H9 (cell line): ENCODE measurements around the gene AZGP1. TPM values are rescaled to one million over a fixed set of nuclear protein-coding genes. Genes with fewer than 3 reads are reported as not detected.
A peak's percentile ranks its signal among the peaks of the same experiment; 100 is the strongest.

ENCODE experiments used
- DNase-seq: peaks from one replicate; pipeline ENCODE4 v3.0.0-alpha.2; 2017
- H2AFZ ChIP-seq: one replicate; pipeline ENCODE4 v1.6.1; 2013; ENCODE audit warnings: mild to moderate bottlenecking, low read length, control low read depth, moderate library complexity
- H2AK5ac ChIP-seq: 2 replicates; pipeline ENCODE4 v1.6.1; 2013; ENCODE audit warnings: low read length, control low read depth, mixed read lengths; ENCODE audit not compliant: insufficient read length
- H2BK120ac ChIP-seq: one replicate; pipeline ENCODE4 v1.6.1; 2013; ENCODE audit warnings: low read depth, mild to moderate bottlenecking, low read length, control low read depth, inconsistent platforms; ENCODE audit not compliant: poor library complexity, severe bottlenecking
- H2BK12ac ChIP-seq: 2 replicates; pipeline ENCODE4 v1.6.1; 2013; ENCODE audit warnings: low read length, control low read depth, mixed read lengths, low read depth; ENCODE audit not compliant: insufficient read length
- H2BK15ac ChIP-seq: 2 replicates; pipeline ENCODE4 v1.6.1; 2013; ENCODE audit warnings: low read depth, low read length, control low read depth
- H2BK20ac ChIP-seq: one replicate; pipeline ENCODE4 v1.6.1; 2013; ENCODE audit warnings: low read depth, mild to moderate bottlenecking, low read length, control low read depth, inconsistent platforms; ENCODE audit not compliant: poor library complexity, severe bottlenecking
- H2BK5ac ChIP-seq: 2 replicates; pipeline ENCODE4 v1.6.1; 2013; ENCODE audit warnings: low read length, control low read depth, mixed read lengths; ENCODE audit not compliant: insufficient read length
- H3K14ac ChIP-seq: 2 replicates; pipeline ENCODE4 v1.6.1; 2013; ENCODE audit warnings: low read length, control low read depth; ENCODE audit not compliant: insufficient read depth
- H3K18ac ChIP-seq: 2 replicates; pipeline ENCODE4 v1.6.1; 2013; ENCODE audit warnings: low read depth, mild to moderate bottlenecking, mixed read lengths, low read length, control low read depth; ENCODE audit not compliant: insufficient read length
- H3K23ac ChIP-seq: 2 replicates; pipeline ENCODE4 v1.6.1; 2013; ENCODE audit warnings: low read length, control low read depth, mixed read lengths, low read depth; ENCODE audit not compliant: insufficient read length
- H3K23me2 ChIP-seq: 2 replicates; pipeline ENCODE4 v1.6.1; 2013; ENCODE audit warnings: low read depth, mild to moderate bottlenecking, mixed read lengths, low read length, control low read depth; ENCODE audit not compliant: insufficient read length, poor library complexity, severe bottlenecking
- H3K27ac ChIP-seq: 2 replicates; pipeline ENCODE4 v1.5.1; 2013; ENCODE audit warnings: low read length, control low read depth, mixed read lengths, low read depth; ENCODE audit not compliant: insufficient read length
- H3K27me3 ChIP-seq: 2 replicates; pipeline ENCODE4 v1.6.1; 2013; ENCODE audit warnings: low read length, control low read depth, inconsistent platforms; ENCODE audit not compliant: insufficient read depth
- H3K4ac ChIP-seq: 2 replicates; pipeline ENCODE4 v1.6.1; 2013; ENCODE audit warnings: low read depth, mild to moderate bottlenecking, control low read depth, inconsistent platforms, low read length, moderate library complexity
- H3K4me1 ChIP-seq: 2 replicates; pipeline ENCODE4 v1.6.1; 2013; ENCODE audit warnings: low read length, control low read depth, inconsistent platforms; ENCODE audit not compliant: insufficient read depth
- H3K4me2 ChIP-seq: 2 replicates; pipeline ENCODE4 v1.6.1; 2013; ENCODE audit warnings: low read length, control low read depth, mixed read lengths; ENCODE audit not compliant: insufficient read length, insufficient read depth
- H3K56ac ChIP-seq: 2 replicates; pipeline ENCODE4 v1.6.1; 2013; ENCODE audit warnings: low read depth, mild to moderate bottlenecking, mixed read lengths, low read length, control low read depth; ENCODE audit not compliant: insufficient read length
- H3K79me1 ChIP-seq: 2 replicates; pipeline ENCODE4 v1.6.1; 2013; ENCODE audit warnings: low read depth, mild to moderate bottlenecking, moderate library complexity, low read length, control low read depth, inconsistent platforms; ENCODE audit not compliant: insufficient read depth, poor library complexity, severe bottlenecking
- H3K79me2 ChIP-seq: 2 replicates; pipeline ENCODE4 v1.6.1; 2013; ENCODE audit warnings: low read length, control low read depth, inconsistent platforms; ENCODE audit not compliant: insufficient read depth
- H3K9ac ChIP-seq: 2 replicates; pipeline ENCODE4 v1.6.1; 2013; ENCODE audit warnings: low read length, control low read depth, mixed read lengths; ENCODE audit not compliant: insufficient read length; ENCODE audit errors: extremely low read depth
- H3K9me3 ChIP-seq: one replicate; pipeline ENCODE4 v1.6.1; 2013; ENCODE audit warnings: low read depth, low read length, inconsistent platforms; ENCODE audit not compliant: control insufficient read depth
- H3T11ph ChIP-seq: one replicate; pipeline ENCODE4 v1.6.1; 2013; ENCODE audit warnings: mild to moderate bottlenecking, low read length, control low read depth, inconsistent platforms
- H4K20me1 ChIP-seq: one replicate; pipeline ENCODE4 v1.6.1; 2013; ENCODE audit not compliant: control insufficient read depth, insufficient read length, insufficient read depth
- H4K5ac ChIP-seq: 2 replicates; pipeline ENCODE4 v1.6.1; 2013; ENCODE audit warnings: low read depth, mild to moderate bottlenecking, mixed read lengths, low read length, control low read depth; ENCODE audit not compliant: insufficient read length
- H4K8ac ChIP-seq: replicated peaks from 2 replicates; pipeline ENCODE4 v1.6.1; 2013; ENCODE audit warnings: low read length, control low read depth, mixed read lengths, low read depth; ENCODE audit not compliant: insufficient read length
- H4K91ac ChIP-seq: 2 replicates; pipeline ENCODE4 v1.6.1; 2013; ENCODE audit warnings: low read depth, mild to moderate bottlenecking, moderate library complexity, mixed read lengths, low read length, control low read depth; ENCODE audit not compliant: insufficient read length
- H3K27ac Mint-ChIP-seq, 3 experiments: 2 replicates in 2 of 3; 3 replicates in 1 of 3; pipeline ENCODE4 v1.8.0; 2020 to 2021; ENCODE audit warnings: mixed read lengths in 3 of 3, mild to moderate bottlenecking in 1 of 3, moderate library complexity in 1 of 3
- H3K27me3 Mint-ChIP-seq: 2 replicates; pipeline ENCODE4 v1.8.0; 2021; ENCODE audit warnings: low read depth, mild to moderate bottlenecking, moderate library complexity, mixed read lengths
- H3K36me3 Mint-ChIP-seq, 3 experiments: 2 replicates in 2 of 3; 3 replicates in 1 of 3; pipeline ENCODE4 v1.8.0; 2020 to 2021; ENCODE audit warnings: low read depth in 3 of 3, mixed read lengths in 3 of 3; ENCODE audit not compliant: insufficient read depth in 1 of 3
- H3K4me1 Mint-ChIP-seq, 2 experiments: 2 replicates each; pipeline ENCODE4 v1.8.0; 2020; ENCODE audit warnings: mixed read lengths in 2 of 2
- H3K4me3 Mint-ChIP-seq, 2 experiments: 2 replicates in 1 of 2; 3 replicates in 1 of 2; pipeline ENCODE4 v1.8.0; 2020 to 2021; ENCODE audit warnings: mild to moderate bottlenecking in 2 of 2, mixed read lengths in 2 of 2, moderate library complexity in 1 of 2
- H3K9me3 Mint-ChIP-seq, 2 experiments: 2 replicates in 1 of 2; 3 replicates in 1 of 2; pipeline ENCODE4 v1.8.0; 2020; ENCODE audit warnings: mild to moderate bottlenecking in 2 of 2, mixed read lengths in 2 of 2, moderate library complexity in 1 of 2
- CTCF ChIP-seq: fragments of 200-600 bp; sonication (generic); conservative IDR thresholded peaks from 3 replicates; pipeline ENCODE4 v1.8.0; 2021; ENCODE audit warnings: antibody characterized with exemption, mild to moderate bottlenecking
- WGBS: extraction: QIAGEN DNeasy Blood & Tissue Kit; methylation state at CpG from one replicate; pipeline ENCODE4 v1.1.7; 2013; ENCODE audit warnings: missing lambda C conversion rate, low lambda C conversion rate, mixed read lengths; ENCODE audit not compliant: insufficient read length; ENCODE audit errors: extremely low coverage; 5-methylcytosine and 5-hydroxymethylcytosine counted together
- total RNA-seq: library from RNA; stranded (reverse); gene quantifications from 2 replicates; pipeline ENCODE4 v1.2.1, GENCODE V29; 2021

Gene AZGP1
- total RNA-seq, 1 experiment from 2014 or later, result not detected

- TF ChIP-seq CTCF, result no peak
- DNase-seq, result no peak
- H2AFZ ChIP-seq, result no peak overlapping the region
- no peak overlapping the region for H3K23ac ChIP-seq
- H3K79me1 ChIP-seq, result peaks cover 7% of the 10 kb centered on the region
- H3K23me2 ChIP-seq, result peaks cover 5% of the 10 kb centered on the region
- peak overlapping the region; percentile 95; the same call in 1 of the 2 replicates for H3K14ac ChIP-seq
- H4K8ac ChIP-seq, result no peak overlapping the region
- H3K4me1 ChIP-seq, result no peaks in the 10 kb centered on the region
- peaks cover 4 to 17% (median 8%) of the 10 kb centered on the region in 3 experiments; a peak in 5 of 7 replicates for H3K36me3 Mint-ChIP-seq
- no peaks in the 10 kb centered on the region for H3K9me3 ChIP-seq
- H4K91ac ChIP-seq, result no peak overlapping the region
- no CpG with 5 or more reads among the region's 11 CpGs for WGBS
- H3K9me3 Mint-ChIP-seq, result no peaks in the 10 kb centered on the region
- H3K9ac ChIP-seq, result peak overlapping the region; percentile 84
- no peak overlapping the region for H2BK120ac ChIP-seq
- H2BK5ac ChIP-seq, result no peak overlapping the region
- H3K4me3 Mint-ChIP-seq, result peak overlapping the region; percentile 91 to 92
- no peak overlapping the region for H2AK5ac ChIP-seq
- H3K27ac ChIP-seq, result no peak overlapping the region
- no peaks in the 10 kb centered on the region for H4K20me1 ChIP-seq
- peaks cover 22% of the 10 kb centered on the region for H3K79me2 ChIP-seq
- H3K4ac ChIP-seq, result no peak overlapping the region
- H2BK12ac ChIP-seq, result no peak overlapping the region
- H3K56ac ChIP-seq, result no peak overlapping the region
- no peaks in the 10 kb centered on the region for H3K27me3 ChIP-seq
- peaks cover 6% of the 10 kb centered on the region for H3K27me3 Mint-ChIP-seq
- no peak overlapping the region for H3T11ph ChIP-seq
- H3K18ac ChIP-seq, result peak overlapping the region; percentile 85
- peaks cover 11 to 20% of the 10 kb centered on the region in 2 experiments for H3K4me1 Mint-ChIP-seq
- H4K5ac ChIP-seq, result no peak overlapping the region
- no peak overlapping the region for H2BK15ac ChIP-seq
- no peak overlapping the region for H2BK20ac ChIP-seq
- peak overlapping the region; percentile 99 for H3K4me2 ChIP-seq
- peak overlapping the region; percentile 29 to 89 (median 87) for H3K27ac Mint-ChIP-seq
Observed at GRCh38 chr7:100016215-100016901, 40.5 kb upstream of the AZGP1 start.
